DMS 273 (cell line): ENCODE measurements around the gene GLT8D2.

Experiments
- DNase-seq: peaks from one replicate; lab custom pipeline; 2025; ENCODE audit not compliant: unreplicated experiment; lab: John Stamatoyannopoulos, UW

Gene GLT8D2, protein sequence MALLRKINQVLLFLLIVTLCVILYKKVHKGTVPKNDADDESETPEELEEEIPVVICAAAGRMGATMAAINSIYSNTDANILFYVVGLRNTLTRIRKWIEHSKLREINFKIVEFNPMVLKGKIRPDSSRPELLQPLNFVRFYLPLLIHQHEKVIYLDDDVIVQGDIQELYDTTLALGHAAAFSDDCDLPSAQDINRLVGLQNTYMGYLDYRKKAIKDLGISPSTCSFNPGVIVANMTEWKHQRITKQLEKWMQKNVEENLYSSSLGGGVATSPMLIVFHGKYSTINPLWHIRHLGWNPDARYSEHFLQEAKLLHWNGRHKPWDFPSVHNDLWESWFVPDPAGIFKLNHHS

DNA sequence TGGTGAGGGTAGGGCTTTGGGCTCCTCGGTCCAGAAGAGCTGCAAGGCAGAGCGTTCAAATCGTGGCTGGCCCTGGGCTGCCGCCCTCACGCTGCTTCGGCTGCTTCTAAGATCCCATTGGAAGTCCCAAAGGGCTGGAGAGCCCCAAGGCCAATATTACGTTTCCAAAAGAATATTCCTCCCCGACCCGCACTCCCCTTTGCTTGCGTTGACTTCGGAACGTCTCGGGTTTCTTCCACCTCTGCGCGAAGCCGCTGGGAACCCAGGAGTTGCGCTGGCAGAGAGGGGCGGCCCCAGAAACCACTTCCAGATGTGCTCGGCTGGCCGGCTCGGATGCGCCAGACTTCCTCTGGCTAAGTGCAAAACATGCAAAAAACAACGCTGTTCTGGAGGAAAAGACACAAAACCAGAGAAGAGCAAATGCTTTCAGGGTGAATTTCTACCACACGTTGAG, at the start of gene GLT8D2:
Gene GLT8D2, minus strand, starts transcription at position 285 of the 454 bp plus-strand sequence. CDS start 30,539 bp downstream, outside the sequence.
- no peak for DNase-seq

DNA sequence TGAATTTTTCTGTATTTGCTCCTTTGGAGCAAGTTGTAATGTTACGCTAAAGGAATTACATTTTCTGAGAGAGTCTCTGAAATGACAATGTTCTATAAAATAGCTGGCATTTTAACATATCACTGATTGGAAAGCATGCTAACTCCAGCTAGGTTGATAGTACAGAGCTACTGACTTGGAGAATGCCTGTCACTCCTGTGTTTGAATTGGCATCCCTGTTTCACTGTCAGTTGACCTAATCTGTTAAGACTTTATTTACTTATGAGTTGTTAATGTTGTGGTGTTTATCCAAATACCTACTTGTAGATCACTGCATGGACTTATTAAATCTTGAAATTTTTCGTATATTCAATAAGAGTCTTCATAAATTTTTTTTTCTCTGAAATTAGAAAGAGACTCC, 48.0 kb upstream of the GLT8D2 start:
- no peak for DNase-seq

DNA sequence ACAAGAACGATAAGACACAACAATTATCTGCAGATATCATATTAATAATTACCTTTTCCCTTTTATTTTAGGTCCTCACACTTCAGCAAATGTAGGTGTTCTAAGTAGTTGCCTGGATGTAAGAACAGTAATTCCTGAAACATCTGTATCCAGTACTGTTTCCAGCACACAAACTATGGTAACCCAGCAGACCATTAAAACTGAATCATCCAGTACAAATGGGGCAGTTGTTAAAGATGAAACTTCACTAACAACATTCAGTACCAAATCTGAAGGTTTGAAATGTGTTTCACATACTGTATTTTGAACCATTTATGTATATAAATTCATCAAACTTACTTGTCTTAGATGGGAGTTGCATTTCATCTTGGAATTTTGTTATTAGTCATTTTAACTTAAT, 45.3 kb upstream of the GLT8D2 start:
- DNase-seq: no peak

DNA sequence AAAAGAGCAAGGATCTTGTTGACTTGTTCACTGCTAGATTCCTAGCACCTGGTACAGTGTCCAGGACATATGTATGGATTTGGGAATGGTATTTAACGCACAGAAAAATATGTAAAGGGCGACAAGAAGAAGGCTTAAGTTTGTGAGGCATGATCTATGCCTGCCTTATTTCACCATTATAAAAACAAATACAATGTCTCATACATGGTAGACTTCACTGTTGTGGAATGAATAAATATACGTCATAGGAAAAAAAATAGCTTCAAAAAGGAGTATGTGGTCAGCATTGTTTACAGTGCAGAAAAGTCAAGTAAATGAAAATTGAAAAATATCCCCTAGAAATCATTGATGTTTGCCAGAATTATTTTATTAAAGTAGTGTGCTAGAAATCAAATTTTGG, 44.3 kb upstream of the GLT8D2 start:
- no peak for DNase-seq

DNA sequence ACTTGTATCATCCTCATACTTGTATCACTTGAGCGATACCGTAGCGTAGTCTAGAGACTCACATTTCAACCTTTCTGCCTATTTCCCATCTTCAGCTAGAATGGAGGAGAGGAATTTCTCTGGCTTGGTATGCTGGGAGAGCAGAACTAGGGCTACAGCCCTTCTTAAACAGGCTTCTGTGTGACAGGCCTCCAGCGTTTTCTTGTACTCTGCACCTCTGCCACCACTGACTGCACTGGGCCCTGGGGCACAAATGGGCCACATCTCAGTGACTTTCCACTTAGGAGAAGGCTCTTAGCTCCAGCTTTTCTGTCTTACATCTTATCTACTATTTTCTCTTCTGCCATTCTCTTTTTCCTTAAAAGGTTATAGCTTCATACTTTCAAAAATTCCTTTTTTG, 41.1 kb upstream of the GLT8D2 start:
- DNase-seq: no peak

DNA sequence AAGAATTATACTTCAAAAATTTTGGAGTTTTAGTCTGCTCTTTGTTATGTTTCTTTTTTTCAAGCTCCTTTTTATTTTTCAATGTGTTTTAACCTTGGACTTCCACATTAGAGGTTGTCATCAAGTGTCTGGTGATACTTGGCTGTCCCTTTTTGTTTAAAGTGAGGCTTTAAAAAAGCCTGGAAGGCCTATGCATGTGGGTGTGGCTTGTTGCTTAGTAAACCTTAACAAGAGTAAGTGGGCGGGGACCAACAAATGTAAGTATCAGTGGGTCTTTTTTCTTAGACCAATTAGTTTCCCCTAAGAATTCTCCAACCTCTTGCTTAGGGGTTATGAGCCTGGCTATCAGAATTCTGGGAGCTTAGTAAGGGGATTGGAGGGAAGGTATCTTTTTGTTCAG, 40.7 kb upstream of the GLT8D2 start:
- DNase-seq: no peak

DNA sequence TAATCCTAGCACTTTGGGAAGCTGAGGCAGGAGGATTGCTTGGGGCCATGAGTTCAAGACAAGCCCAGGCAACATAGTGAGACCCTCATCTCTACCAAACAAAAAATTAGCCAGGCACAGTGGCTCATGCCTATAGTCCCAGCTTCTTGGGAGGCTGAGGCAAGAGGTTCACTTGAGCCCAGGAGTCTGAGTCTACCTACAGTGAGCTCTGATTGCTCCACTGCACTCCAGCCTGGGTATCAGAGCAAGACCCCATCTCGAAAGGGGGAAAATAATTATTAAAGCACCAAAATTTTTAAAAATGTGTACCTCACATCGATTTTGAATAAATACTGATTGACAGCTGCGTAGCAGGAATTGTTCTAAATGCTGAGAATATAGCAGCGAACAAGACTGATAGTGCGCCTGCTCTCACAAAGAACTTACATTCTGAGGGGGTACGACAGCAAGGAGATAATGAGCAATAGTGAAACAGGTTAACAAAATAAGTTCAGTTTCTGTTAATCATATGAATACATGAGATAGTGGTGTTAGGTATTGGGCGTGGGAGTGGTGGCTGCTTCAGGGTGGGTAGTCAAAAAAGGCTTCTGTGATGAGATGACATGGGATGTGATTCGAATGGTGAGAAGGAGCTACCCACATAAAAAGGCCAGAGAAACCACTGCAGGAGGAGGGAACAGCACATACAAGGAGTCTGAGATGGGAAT, 33.9 kb upstream of the GLT8D2 start:
- DNase-seq: no peak

DNA sequence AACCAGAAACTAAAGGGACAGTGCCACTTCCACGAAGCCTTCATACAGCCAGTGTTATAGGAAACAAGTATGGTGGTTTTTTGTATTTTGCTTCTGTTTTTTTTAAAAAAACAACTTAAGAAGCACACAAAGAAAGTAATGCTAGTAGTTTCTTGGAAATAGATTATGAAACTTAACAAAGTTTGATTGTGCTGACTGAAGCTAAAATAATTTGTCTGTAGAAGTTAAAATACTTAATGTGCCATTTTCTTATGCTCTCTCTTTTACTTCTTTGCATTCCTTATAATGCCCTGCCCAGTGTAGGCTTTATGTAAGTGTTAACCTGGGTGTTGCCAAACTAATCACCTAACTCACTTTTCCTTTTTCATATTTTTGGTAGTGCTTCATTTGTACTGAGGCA, 30.8 kb upstream of the GLT8D2 start:
- DNase-seq: no peak

DNA sequence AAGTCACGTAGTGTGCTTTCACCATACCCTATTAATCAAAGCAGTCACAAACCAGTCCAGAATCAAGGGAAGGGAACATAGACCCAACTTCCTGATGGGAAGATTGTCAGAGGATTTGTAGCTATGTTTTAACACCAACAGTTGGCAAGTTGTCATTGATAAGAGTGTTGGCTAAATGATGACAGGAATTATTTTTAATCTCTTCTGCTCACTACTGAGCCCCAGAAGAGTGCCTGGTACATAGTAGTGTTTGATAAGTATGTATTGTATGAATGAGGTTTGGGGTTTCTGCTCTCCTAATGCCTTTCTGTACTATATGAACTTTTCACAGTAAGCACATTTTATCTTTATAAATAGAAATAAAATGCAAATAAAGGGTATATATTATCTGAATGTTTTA, 29.0 kb upstream of the GLT8D2 start:
- DNase-seq: no peak

DNA sequence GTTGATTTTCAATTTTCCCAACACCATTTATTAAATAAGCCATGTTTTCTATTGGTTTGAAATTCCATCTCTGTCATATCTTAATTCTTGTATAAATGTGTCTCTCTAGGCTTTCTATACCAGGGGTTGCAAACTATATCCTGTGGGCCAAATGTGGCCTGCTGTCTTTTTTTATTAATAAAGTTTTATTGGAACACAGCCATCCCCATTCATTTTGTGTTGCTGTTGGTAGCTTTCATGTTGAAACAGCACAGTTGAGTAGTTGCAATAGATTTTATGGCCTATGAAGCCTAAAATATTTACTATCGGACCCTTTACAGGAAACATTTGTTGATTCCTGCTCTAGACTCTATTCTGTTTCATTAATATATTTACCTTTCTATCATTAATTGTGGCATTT, 23.7 kb upstream of the GLT8D2 start:
- DNase-seq: no peak

DNA sequence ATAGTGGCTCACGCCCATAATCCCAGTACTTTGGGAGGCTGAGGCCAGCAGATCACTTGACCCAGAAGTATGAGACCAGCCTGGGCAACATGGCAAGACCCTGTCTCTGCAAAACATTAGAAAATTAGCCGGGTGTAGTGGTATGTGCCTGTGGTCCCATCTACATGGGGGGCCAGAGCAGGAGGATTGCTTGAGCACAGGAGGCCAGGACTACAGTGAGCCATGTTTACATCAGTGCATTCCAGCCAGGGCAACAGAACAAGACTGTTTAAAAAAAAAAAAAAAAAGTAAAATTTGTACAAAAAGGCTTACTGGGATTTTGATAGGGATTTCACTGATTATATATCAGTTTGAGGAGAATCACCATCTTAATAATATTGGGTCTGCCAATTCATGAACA, 22.1 kb upstream of the GLT8D2 start:
- no peak for DNase-seq

DNA sequence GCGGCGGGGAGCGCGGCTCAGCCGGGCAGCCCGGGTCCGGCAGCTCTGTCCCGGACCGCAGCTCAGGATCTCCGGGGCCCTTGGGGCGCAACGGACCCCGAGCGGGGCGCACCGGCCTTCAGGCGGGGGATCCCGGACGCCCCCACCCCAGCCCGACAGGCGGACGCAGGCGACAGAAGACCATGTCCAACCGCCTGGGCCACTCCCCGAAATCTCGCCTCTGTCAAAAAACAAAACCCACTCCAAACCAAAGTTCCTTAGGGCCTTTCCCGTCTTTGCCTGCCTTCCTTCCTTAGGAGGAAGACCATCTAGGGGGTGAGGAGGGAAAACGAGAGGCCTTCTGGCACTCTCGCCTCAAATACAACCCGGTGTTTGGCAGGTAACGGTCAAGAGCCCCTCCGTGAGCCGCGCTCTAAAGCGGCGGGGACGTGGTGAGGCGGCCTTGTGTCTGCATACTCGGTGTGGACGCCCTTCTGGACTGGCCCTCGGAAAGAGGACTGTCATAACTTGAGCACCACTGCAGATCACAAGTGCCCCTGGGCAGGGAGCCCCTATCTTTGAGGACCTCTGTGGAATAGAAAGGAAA, 14.9 kb upstream of the GLT8D2 start:
- DNase-seq: peak; percentile 36

DNA sequence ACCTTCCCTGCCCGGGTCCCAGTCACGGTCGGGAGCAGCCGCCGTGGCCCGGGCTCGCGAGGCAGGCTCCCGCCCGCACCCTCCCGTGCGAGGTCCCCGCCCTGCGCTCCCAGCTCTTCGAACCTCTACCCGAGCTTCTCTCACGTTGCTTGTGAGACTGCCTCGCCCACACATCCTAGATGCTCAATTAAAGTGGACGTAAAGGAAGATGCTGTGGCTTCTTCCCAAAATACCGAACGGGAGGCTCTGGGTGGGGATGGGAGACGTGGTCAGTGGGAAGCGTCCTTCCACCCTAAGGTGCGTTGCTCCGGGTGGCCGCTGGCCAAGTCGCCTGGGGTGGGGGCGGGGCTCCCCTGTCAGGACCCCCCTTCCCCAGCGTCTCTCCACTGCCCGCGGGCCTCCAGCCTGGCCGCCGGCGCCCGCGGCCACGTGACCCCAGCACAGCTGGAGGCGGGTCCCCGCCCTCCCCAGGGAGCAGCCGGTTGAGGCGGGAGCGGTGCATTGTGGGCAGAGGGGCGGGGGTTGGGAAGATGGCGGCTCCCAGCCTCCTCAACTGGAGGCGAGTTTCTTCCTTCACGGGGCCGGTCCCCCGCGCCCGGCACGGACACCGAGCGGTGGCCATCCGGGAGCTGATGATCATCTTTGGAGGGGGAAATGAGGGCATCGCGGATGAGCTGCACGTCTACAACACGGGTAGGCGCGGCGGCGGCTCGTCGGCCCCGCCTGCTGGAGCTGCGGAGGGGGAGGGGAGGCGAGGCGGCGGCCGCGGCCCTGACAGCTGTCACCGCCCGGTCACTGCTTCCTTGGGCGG, 14.2 kb upstream of the GLT8D2 start, which contains the start of gene HCFC2:
Gene HCFC2, plus strand, starts transcription at position 501 of the 811 bp plus-strand sequence. Its CDS starts 30 bp downstream, at position 531.
- DNase-seq: peak; percentile 90

DNA sequence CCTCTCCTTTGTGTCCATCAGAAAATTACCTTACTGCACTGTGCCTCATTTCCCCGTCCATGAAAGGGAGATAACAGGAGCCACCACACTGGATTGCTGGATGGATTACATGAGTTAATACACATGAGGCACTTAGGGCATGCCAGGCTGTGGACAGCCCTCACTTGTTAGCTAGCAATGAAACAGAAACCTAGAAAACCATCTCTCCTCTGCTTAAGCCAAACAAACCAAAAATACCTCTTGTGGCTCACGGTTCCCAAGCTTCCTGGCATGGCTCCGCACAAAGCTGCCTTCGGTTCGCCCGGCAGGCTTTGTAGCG, 13.7 kb upstream of the GLT8D2 start:
- no peak for DNase-seq

DNA sequence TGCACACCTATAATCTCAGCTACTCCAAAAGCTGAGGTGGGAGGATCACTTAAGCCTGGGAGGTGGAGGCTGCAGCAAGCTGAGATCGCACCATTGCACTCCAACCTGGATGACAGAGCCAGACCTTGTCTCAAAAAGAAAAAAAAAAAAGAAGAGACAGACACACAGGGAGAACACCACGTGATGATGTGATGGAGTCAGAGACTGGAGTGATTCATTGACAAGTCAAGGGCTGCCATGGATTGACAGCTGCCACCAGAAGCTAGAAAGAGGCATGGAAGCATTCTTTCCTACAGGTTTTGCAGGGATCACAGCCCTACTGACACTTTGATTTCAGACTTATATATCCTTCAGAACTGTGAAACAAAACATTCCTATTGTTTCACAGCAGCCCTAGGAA, 10.8 kb upstream of the GLT8D2 start:
- no peak for DNase-seq

DNA sequence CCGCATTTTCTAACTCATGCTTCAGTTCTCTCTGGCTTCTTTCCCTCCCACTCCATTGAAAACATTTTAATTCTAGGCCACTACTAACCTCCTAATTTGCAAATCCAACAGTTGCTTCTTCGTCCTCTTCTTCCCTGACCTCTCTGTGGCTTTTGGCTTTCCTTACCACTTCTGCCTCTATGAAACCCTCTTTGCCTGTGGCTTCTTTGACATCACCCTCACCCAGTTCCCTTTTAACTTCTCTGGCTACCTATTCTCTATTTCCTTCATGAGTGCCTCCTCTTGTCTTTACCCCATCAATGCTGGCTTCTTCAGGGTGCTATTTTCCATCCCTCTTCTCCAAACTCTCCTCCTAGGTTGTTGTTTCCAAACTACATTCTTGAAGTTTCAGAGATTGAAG, 10.0 kb upstream of the GLT8D2 start:
- DNase-seq: no peak

DNA sequence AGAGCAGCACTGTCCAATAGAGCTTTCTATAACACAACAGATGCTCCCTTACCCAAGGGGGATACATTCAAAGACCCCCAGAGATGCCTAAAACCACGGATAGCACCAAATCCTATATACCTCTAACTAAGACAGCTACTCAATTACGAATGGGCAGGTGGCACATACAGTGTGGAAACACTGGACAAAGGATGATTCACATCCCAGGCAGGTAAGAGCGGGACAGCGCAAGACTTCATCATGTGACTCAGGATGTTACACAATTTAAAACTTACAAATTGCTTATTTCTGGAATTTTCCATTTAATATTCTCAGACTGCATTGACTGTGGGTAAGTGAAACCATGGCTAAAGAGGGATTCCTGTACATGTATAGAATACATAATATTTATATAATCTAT, 8.8 kb upstream of the GLT8D2 start:
- no peak for DNase-seq

DNA sequence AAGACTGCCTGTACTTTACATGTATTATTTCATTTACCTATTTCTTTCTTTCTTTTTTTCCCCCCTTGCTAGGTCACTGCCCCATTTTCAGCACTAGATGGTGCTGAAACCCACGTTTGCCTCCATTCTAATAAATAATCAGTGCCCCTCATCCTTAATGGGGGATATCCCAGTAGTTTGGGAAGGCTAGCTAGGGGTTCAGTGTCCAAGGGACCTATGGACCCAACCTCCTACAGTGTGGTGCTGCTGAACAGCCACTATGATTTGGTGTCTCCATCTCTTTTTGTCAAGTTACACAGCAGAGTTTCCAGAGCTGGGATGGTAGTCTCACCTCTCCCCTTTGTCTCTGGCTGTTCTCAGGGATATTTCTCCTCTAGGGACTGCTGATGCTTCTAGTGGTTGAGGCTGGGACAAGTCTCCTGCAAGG, 7.8 kb upstream of the GLT8D2 start:
- peak; percentile 69 for DNase-seq

DNA sequence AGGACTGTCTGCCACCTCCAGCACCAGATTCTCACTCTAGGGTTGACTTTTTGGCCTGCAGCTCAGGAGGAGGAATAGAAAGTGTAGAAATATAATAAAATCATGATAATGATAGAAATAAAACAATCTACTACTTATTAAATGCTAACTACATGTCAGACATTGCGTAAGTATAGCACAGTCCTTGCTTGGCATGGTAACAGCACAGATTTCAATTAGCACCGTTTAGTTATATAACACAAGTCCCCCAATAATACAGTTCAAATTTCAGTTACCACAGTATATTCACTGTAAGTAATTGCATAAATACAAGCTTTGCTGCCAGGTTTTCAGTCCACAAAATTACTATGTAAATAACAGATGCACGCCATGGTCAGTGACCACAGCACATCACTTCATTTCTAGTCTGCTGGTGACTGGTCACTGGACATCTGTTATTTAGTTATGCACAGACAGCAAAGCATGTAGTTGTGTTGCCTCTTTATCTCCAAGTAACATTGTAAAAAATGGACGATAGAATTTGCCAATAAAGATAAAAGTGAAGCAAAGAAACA, 6.5 kb upstream of the GLT8D2 start:
- peak; percentile 71 for DNase-seq

DNA sequence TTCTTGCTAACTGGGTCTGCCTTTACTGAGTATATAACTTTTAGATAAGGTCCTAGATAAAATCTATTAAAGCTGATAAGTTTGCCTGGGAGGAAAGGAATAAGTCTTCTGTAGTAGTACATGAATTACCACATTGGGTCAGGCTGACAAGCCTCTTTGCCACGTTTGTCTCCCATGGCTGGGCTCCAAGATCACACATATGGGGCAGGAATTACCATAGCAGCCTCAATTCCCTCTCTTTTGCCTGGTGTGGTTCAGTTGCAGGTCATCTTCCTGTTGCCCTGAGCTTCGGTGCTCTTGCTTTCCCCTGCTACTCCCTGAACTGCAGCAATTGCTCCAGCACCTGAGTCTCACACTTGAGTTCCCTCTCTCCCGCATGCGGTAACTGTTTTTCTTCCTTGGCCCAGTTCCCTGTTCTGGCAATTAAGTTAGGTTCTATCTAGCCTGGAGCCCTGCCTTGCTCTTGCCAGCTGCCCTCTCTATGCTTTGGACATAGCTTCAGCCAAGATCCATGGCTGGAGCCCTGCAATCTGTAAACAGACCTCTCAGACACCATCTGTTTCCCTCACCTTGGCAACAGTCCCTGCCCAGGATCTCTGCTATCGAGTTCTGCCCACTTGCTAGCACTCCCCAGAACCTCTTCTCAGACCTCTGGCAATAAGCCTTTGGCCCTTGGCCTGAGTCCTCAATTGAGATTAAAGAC, 5.8 kb upstream of the GLT8D2 start:
- DNase-seq: peak; percentile 98
